ENCODE data around the gene RALGPS1.

Gene RALGPS1

GRCh38 chr9:126914458-126915280, at the start of gene RALGPS1:
Gene RALGPS1, plus strand, starts transcription at chr9:126914782. Its CDS starts 47,508 bp downstream, at chr9:126962290.
- DNase-seq = peak; percentile 99
- Histone ChIP-seq H3K9ac (ENCODE audit: low read length) (peak within 1 kb of the TSS; percentile 39; the same call in 1 of the 2 replicates), H3K4me3 (ENCODE audit: low read length) (peak within 1 kb of the TSS; percentile 66), H2AFZ (ENCODE audit: low read length) (peak within 1 kb of the TSS; percentile 80), H3K9me3 (replicated peaks; ENCODE audit: insufficient read depth, low read length) (no peaks in the 10 kb centered on the region), H3K9me2 (replicated peaks; ENCODE audit: insufficient read depth, low read length) (no peaks in the 10 kb centered on the region), H3K4me1 (ENCODE audit: low read length) (peaks cover 8% of the 10 kb centered on the region; the same call in 1 of the 2 replicates), H4K20me1 (ENCODE audit: insufficient read depth, low read length) (no peaks in the 10 kb centered on the region), H3K27ac (ENCODE audit: low read length) (no peak within 1 kb of the TSS), H3K27me3 (replicated peaks; ENCODE audit: insufficient read depth, low read length) (no peaks in the 10 kb centered on the region), H3F3A (ENCODE audit: insufficient read depth, low read length) (no peaks in the 10 kb centered on the region; the same call in 1 of the 2 replicates), H3K36me3 (replicated peaks; ENCODE audit: insufficient read depth, low read length) (no peaks in the 10 kb centered on the region), H3K79me2 (ENCODE audit: low read length) (peaks cover 37% of the 10 kb centered on the region), H3K4me2 (ENCODE audit: low read depth, low read length) (peak within 1 kb of the TSS; percentile 90)
- TF ChIP-seq EZH2 (optimal IDR thresholded peaks at IDR 0.05; ENCODE audit: low read depth, low read length) (no peak), EZH2phosphoT487 (IDR thresholded peaks at IDR 0.05; ENCODE audit: low read length) (no peak)
- TF ChIP-seq, protein P1, sequence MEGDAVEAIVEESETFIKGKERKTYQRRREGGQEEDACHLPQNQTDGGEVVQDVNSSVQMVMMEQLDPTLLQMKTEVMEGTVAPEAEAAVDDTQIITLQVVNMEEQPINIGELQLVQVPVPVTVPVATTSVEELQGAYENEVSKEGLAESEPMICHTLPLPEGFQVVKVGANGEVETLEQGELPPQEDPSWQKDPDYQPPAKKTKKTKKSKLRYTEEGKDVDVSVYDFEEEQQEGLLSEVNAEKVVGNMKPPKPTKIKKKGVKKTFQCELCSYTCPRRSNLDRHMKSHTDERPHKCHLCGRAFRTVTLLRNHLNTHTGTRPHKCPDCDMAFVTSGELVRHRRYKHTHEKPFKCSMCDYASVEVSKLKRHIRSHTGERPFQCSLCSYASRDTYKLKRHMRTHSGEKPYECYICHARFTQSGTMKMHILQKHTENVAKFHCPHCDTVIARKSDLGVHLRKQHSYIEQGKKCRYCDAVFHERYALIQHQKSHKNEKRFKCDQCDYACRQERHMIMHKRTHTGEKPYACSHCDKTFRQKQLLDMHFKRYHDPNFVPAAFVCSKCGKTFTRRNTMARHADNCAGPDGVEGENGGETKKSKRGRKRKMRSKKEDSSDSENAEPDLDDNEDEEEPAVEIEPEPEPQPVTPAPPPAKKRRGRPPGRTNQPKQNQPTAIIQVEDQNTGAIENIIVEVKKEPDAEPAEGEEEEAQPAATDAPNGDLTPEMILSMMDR (IDR thresholded peaks at IDR 0.05; ENCODE audit: low read length) = no peak

- no peak for TF ChIP-seq EZH2phosphoT487 (IDR thresholded peaks at IDR 0.05; ENCODE audit: low read length)
- TF ChIP-seq, protein P1 (IDR thresholded peaks at IDR 0.05; ENCODE audit: low read length) = no peak
- no peaks in the 10 kb centered on the region for H4K20me1 ChIP-seq (ENCODE audit: insufficient read depth, low read length)
- DNase-seq = no peak
- no peaks in the 10 kb centered on the region for H3K9me2 ChIP-seq (replicated peaks; ENCODE audit: insufficient read depth, low read length)
- H3K4me2 ChIP-seq (ENCODE audit: low read depth, low read length) = no peak overlapping the region
- H2AFZ ChIP-seq (ENCODE audit: low read length) = no peak overlapping the region
- no peak overlapping the region for H3K4me3 ChIP-seq (ENCODE audit: low read length)
- H3K27ac ChIP-seq (ENCODE audit: low read length) = no peak overlapping the region
- no peaks in the 10 kb centered on the region for H3K27me3 ChIP-seq (replicated peaks; ENCODE audit: insufficient read depth, low read length)
- H3K4me1 ChIP-seq (ENCODE audit: low read length) = no peaks in the 10 kb centered on the region
- H3F3A ChIP-seq (ENCODE audit: insufficient read depth, low read length) = no peaks in the 10 kb centered on the region; the same call in 1 of the 2 replicates
- H3K9ac ChIP-seq (ENCODE audit: low read length) = no peak overlapping the region
- H3K36me3 ChIP-seq (replicated peaks; ENCODE audit: insufficient read depth, low read length) = no peaks in the 10 kb centered on the region
- H3K9me3 ChIP-seq (replicated peaks; ENCODE audit: insufficient read depth, low read length) = no peaks in the 10 kb centered on the region
- H3K79me2 ChIP-seq (ENCODE audit: low read length) = peaks cover 53% of the 10 kb centered on the region
Measured at GRCh38 chr9:126869368-126869767, 45.2 kb upstream of the RALGPS1 start.

DNA sequence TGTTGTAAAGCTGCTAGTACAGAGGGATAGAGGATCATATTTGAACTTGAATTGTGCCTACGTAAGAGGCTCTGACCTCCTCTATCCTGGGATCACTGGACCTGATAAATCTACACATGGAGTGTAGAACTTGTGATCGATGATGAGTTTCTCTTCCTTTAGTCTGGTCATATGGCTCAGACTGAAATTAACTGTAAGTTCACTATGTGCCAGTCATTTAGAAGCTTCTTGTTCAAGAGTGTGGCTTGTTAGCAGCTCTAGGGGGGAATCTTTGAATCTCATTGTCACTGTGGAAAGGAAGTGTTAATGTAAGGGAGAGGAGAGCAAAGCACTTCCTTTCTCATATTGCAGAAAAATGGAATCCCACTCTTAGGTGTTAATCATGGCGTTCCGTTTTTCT, 42.1 kb upstream of the RALGPS1 start:
- Histone ChIP-seq H2AFZ (ENCODE audit: low read length) (no peak overlapping the region), H3K4me3 (ENCODE audit: low read length) (no peak overlapping the region), H3K27ac (ENCODE audit: low read length) (no peak overlapping the region), H3K9me3 (replicated peaks; ENCODE audit: insufficient read depth, low read length) (no peaks in the 10 kb centered on the region), H3K9ac (ENCODE audit: low read length) (no peak overlapping the region), H3K9me2 (replicated peaks; ENCODE audit: insufficient read depth, low read length) (no peaks in the 10 kb centered on the region), H3K79me2 (ENCODE audit: low read length) (peaks cover 59% of the 10 kb centered on the region), H3F3A (ENCODE audit: insufficient read depth, low read length) (no peaks in the 10 kb centered on the region; the same call in 1 of the 2 replicates), H3K27me3 (replicated peaks; ENCODE audit: insufficient read depth, low read length) (no peaks in the 10 kb centered on the region), H3K4me2 (ENCODE audit: low read depth, low read length) (no peak overlapping the region), H3K36me3 (replicated peaks; ENCODE audit: insufficient read depth, low read length) (no peaks in the 10 kb centered on the region), H3K4me1 (ENCODE audit: low read length) (no peaks in the 10 kb centered on the region), H4K20me1 (ENCODE audit: insufficient read depth, low read length) (no peaks in the 10 kb centered on the region)
- DNase-seq = no peak
- TF ChIP-seq EZH2phosphoT487 (IDR thresholded peaks at IDR 0.05; ENCODE audit: low read length) (no peak), EZH2 (optimal IDR thresholded peaks at IDR 0.05; ENCODE audit: low read depth, low read length) (no peak)
- TF ChIP-seq, protein P1 (IDR thresholded peaks at IDR 0.05; ENCODE audit: low read length) = no peak
